K562 (cell line): ENCODE results near the gene CCR2.

Experiments used
- ATF2 ChIP-seq: sonication (generic); formaldehyde crosslinking; IDR thresholded peaks from 2 replicates; pipeline ENCODE4 v1.8.1; 2022; ENCODE audit warnings: missing genetic modification reagents
- CAMTA2 ChIP-seq: fragments of 250-450 bp; sonication (Bioruptor Pico); conservative IDR thresholded peaks from 2 replicates; pipeline ENCODE4 v1.5.1; 2022
- CTCF ChIP-seq, 3 experiments: IDR thresholded peaks in 2 of 3; conservative IDR thresholded peaks in 1 of 3; 2 replicates each; pipeline ENCODE4 v1.5.1; 2011 to 2012; ENCODE audit warnings: low read length in 3 of 3, mild to moderate bottlenecking in 3 of 3, control low read depth in 2 of 3, improper control_type of control experiment in 1 of 3, inconsistent platforms in 1 of 3, low read depth in 1 of 3, mixed read lengths in 1 of 3, moderate library complexity in 1 of 3; ENCODE audit not compliant: insufficient read depth in 2 of 3
- EGR1 ChIP-seq: fragments of 450-650 bp; conservative IDR thresholded peaks from 2 replicates; pipeline ENCODE4 v1.6.1; 2017; ENCODE audit warnings: mild to moderate bottlenecking
- EP300 ChIP-seq: IDR thresholded peaks from 2 replicates; pipeline ENCODE4 v1.6.1; 2012; ENCODE audit warnings: low read length, improper control_type of control experiment
- NFE2L1 ChIP-seq: fragments of 450-650 bp; IDR thresholded peaks from 2 replicates; pipeline ENCODE4 v1.6.1; 2016; ENCODE audit warnings: missing genetic modification characterization, low read depth, mild to moderate bottlenecking, missing compliant biosample characterization, moderate library complexity, borderline replicate concordance
- NR2F6 ChIP-seq: fragments of 450-650 bp; formaldehyde crosslinking; IDR thresholded peaks from 2 replicates; pipeline ENCODE4 v1.4.0; 2020; ENCODE audit warnings: mild to moderate bottlenecking
- POLR2A ChIP-seq: fragments of 450-650 bp; conservative IDR thresholded peaks from 2 replicates; pipeline ENCODE4 v1.6.1; 2016
- POLR2AphosphoS5 ChIP-seq: IDR thresholded peaks from 2 replicates; pipeline ENCODE4 v1.6.1; 2011; ENCODE audit warnings: mild to moderate bottlenecking, low read depth, low read length, moderate library complexity; ENCODE audit not compliant: control insufficient read depth, insufficient read depth
- TCF7L2 ChIP-seq: fragments of 150-350 bp; IDR thresholded peaks from 2 replicates; pipeline ENCODE4 v1.6.1; 2016; ENCODE audit warnings: low read depth, mild to moderate bottlenecking, low read length, moderate library complexity
- ZNF146 ChIP-seq: IDR thresholded peaks from one replicate; pipeline ENCODE4 v1.6.1; 2018; ENCODE audit warnings: missing compliant biosample characterization; ENCODE audit not compliant: unreplicated experiment
- ZNF277 ChIP-seq: fragments of 250-450 bp; sonication (Bioruptor Pico); IDR thresholded peaks from 2 replicates; pipeline ENCODE4 v1.8.0; 2022; ENCODE audit warnings: inconsistent platforms, mild to moderate bottlenecking, moderate library complexity, borderline replicate concordance

- no peak for TF ChIP-seq POLR2A
- TF ChIP-seq ATF2 (CRISPR knock-in tag), result no peak
- TF ChIP-seq NFE2L1 (tag), result no peak
- TF ChIP-seq NR2F6 (CRISPR knock-in tag), result no peak
- TF ChIP-seq POLR2AphosphoS5, result no peak
- TF ChIP-seq CTCF (IDR thresholded peaks at IDR 0.05 in 2 of 3, conservative IDR thresholded peaks at IDR 0.05 in 1 of 3; ENCODE audit: insufficient read depth in 2 of 3, low read depth in 1 of 3, low read length in 3 of 3), result no peak
- no peak for TF ChIP-seq ZNF277 (CRISPR knock-in tag)
- no peak for TF ChIP-seq EGR1
- TF ChIP-seq ZNF146 (CRISPR knock-in tag), result no peak
- no peak for TF ChIP-seq EP300
- TF ChIP-seq TCF7L2, result no peak
- TF ChIP-seq CAMTA2 (CRISPR knock-in tag), result no peak
Observed at GRCh38 chr3:46314517-46314916, 39.4 kb upstream of the CCR2 start.
